Inferior parietal cortex (tissue), 1 donor: ENCODE measurements around the gene HELZ2.
A peak's percentile ranks its signal among the peaks of the same experiment; 100 is the strongest.
"Not testable (repeated sequence)": the region's sequence is repeated elsewhere in the genome, so short reads cannot be mapped to it uniquely, and the experiment has no call there.

Source experiments
- DNase-seq: peaks from one replicate; pipeline ENCODE4 v3.0.0-alpha.2; 2016; ENCODE audit errors: extremely low spot score

Gene HELZ2

DNA sequence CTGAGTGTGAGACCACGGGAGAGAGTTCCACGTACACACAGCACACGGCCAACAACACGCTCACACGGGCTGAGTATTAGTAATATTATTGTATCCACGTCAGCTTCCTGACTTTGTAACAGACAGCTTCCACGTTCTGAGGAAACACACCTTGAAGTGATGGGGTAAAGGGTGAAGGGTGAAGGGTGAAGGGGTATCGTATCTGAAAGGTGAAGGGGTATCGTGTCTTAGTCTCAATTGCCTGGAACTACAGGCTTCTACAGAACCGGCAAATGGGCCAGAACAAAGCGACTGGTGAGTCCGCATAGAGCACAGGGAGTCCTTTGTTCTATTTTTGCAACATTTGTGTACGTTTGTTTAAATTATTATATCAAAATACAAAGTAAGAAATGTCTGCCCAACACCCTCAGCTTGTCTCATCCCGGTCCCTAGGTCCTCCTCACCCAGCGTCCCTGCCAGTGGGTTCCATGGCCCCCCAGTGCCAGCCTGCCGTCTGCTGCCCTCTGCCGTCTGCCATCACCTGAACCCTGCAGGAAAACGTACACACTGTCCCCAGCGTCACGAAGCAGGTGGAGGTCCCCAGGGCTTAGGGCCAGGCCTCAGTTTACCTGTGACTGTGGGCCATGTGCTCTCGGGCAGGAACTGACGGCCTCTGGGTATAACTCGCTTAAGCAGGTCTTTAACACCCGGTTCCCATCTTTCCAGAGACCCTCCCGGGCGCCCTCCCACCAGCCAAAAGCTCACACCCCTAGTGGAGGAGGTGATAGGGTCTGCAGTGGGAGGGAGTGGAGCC, 4.4 kb upstream of the HELZ2 start:
- no peak for DNase-seq

DNA sequence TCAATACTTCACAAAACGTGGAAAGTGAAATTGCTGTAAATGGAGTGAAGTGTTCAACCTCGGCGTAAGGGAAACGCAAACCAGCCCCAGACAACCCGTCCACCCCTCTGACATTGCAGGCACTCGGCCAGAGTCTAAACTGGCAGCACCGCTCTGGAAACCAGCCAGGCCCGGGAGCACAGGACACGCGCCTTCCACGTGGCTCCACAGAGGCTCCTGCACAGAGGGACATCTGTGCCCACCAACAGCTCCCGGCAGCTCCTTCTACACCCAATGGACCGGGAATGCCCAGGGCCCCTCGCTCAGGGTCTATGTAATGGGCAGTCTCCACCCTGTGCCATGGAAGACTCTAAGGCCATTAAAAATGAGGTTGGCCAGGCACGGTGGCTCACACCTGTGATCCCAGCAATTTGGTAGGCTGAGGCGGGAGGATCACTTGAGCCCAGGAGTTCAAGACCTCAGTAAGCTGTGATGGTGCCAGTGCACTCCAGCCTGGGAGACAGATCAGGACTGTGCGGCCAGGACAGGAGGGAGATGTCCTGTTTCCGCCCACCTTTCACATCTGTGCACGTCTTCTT, 3.4 kb upstream of the HELZ2 start:
- DNase-seq = no peak

DNA sequence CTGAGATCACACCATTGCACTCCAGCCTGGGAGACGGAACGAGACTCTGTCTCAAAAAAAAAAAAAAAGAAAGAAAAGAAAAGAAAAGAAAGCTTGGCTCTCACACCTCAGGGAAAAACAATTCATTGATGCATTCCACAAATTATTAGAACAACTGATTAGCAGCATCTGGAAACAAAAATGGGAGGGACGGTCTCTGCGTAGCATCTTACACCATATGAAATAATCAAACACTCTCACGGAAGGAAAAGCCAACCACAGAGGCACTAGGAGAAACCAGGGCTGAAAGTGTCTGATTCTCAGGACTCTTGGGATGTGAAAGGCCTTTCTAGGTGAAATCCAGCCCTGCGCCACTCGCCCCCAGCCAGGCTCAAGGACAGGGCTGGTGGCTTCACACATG, 2.3 kb upstream of the HELZ2 start:
- no peak for DNase-seq

DNA sequence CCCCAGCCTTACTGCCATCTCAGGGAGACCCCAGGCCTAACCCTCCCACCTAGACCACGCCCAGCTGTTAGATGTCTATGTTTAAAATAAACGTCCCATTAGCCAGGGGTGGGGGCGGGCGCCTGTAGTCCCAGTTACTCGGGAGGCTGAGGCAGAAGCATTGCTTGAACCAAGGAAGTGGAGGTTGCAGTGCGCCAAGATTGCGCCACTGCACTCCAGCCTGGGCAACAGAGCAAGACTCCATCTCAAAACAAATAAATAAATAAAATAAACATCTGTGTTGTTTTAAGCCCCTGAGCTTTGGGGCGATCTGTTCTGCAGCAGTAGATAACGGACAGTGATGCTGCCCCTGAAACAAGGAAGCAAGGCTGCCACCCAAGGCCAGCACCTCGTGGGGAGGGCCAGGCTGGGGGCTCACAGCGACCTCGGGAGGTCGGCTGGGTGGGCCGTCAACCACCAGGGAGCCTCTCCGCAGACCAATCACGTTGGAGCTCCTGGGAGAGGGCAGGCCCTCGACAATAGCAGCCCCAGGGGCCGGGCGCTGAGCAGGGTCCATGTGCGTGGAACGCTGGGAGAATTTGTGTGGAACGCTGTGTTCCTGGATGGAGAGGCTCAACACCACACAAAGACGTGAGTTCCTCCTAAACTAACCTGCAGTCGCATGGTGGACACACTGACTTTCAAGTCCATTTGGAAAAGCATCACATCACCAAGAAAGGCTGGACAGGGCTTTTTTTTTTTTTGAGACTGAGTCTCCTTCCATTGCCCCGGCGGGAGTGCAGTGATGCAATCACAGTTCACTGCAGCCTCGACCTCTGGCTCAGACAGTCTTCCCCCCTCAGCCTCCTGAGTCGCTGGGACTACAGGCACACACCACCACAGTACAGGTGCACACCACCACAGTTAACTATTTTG, 1.0 kb upstream of the HELZ2 start:
- DNase-seq = no peak

DNA sequence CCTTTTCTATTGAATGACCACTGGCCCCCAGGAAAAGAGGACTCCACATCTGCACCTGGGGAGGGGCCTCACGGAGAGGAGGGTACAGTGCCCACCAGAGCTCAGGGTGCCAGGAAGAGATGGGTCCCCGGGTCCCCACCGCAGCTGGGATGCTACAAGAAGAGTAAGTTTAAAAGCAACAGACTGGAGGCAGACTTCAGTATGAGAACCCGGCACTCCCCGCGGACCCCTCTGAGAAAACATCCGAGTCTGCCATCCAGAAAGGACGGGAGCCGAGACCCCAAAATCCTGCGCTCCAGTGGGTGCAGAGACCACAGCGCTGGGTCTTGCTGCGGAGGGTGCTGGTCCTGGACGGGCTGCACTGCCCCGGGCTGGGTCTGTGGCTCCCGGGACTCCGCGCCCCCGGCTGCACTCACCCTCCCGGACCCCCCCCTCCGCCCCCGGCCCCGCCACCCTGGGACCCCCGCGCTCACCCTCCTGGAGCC, 350 bp downstream of the HELZ2 start:
- DNase-seq = no peak

DNA sequence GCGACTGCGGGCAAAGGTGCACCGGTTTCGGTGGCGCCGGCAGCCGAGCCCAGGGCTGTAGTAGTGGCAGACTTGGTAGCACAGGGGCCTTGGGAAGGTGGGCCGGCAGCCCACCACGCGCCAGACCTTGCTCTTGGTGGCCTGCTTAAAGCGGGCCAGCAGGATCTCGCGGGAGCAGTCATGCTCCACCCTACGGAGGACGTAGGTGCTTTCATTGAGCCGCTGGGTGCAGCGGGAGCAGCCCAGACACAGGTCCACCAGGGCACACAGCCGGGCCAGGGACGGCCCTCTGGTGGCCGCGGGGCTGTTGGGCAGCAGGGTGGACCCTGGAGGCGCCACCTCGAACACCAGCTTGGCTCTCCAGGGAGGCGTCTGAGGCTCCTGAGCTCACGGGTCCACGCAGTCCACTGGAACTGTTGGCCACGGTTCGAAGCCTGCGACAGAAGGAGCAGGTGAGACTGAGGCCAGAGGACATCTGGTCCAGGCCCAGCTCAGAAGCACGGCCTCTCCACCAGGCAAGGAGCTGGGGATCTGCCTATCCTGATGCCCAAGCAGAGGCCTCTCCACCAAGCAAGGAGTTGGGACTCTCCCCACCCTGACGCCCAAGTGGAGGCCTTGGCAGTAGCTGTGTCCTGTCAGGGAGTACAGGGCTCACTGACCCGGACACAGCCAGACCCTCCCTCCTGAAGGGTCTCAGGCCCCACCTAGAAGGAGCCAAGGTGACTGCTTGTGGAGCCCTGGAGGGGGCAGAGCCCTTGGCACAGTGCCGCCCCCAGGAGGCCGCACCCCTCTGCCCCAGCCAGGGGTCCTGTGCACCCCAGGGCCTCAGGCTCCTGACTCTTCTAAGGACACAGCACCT, 1.0 kb downstream of the HELZ2 start:
- DNase-seq = no peak

DNA sequence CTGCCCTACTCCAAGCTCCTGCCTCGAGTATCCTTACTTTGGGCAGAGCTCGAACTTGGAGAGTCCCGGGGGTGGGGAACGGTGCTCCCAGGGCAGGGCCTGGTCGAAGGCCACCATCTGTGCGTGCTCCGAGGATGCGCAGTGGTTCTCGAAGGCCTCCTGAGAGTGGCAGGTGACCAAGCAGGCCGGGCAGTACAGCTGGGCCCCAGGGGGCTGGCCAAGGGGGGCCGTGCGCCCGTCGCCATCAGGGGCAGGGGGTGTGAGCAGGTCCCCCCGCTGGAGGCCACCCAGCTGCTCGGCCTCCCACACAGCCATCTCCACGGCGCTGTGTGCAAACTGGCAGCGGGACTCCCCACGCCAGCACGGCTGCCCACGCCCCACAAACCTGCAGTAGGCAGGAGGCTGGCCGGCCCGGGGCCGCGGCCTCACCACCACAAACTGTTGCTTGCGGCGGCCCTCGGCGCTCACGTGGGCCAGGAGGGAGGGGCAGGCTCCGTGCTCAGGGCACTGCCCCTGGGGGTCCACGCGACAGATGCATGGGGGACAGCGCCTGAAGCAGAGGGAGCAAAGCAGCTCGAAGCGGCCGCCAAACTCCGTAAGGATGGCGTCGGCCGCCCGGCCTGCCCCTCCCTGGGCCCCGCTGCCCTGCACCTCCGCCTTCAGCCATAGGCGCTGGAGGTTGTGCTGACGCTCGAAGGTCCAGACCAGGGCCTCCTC, 1.8 kb downstream of the HELZ2 start:
- no peak for DNase-seq

DNA sequence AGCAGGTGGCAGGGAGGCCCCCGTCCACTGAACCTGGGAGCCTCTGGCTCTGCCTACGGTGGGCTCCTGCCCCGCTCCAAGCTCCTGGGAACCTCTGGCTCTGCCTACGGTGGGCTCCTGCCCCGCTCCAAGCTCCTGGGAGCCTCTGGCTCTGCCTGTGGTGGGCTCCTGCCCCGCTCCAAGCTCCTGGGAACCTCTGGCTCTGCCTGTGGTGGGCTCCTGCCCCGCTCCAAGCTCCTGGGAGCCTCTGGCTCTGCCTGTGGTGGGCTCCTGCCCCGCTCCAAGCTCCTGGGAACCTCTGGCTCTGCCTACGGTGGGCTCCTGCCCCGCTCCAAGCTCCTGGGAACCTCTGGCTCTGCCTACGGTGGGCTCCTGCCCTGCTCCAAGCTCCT, 3.0 kb downstream of the HELZ2 start:
- not testable (repeated sequence) for DNase-seq

DNA sequence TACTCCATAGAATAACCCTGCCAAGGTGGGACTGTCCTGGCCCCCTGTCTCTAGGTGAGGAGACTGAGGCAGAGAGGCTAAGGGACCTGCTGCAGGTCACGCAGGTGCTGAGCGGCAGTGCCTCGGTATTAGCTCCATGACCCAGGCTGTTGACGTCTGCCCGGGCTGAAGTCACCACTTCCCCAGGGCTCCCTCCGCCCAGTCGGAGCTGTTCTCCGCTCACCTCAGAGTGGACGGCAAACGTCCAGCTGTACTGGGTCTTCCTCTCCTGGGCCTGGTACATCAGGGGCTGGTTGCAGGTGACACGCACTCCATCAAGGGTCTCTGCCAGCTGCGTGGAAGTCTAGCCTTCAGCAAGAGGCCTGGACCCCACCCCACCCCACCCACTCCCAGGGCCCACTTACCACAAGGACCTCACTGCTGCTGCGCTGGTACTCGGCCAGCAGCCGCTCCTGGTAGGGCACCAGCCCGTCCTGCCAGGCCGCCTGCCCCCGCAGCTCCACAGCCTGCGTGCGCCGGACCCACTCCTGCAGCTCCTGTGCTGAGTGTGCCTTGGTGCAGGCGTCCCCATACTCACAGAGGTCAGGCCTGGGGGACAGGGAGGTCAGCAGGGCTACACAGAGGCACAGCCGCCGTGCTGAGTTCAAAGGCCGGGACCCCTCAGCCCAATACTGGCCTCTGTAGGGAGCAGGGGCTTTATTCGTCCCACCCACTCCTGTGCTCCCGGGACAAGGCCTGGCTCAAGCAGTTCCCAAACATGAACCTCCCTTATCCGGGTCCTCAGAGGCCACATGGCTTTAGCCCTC, 3.6 kb downstream of the HELZ2 start:
- no peak for DNase-seq

DNA sequence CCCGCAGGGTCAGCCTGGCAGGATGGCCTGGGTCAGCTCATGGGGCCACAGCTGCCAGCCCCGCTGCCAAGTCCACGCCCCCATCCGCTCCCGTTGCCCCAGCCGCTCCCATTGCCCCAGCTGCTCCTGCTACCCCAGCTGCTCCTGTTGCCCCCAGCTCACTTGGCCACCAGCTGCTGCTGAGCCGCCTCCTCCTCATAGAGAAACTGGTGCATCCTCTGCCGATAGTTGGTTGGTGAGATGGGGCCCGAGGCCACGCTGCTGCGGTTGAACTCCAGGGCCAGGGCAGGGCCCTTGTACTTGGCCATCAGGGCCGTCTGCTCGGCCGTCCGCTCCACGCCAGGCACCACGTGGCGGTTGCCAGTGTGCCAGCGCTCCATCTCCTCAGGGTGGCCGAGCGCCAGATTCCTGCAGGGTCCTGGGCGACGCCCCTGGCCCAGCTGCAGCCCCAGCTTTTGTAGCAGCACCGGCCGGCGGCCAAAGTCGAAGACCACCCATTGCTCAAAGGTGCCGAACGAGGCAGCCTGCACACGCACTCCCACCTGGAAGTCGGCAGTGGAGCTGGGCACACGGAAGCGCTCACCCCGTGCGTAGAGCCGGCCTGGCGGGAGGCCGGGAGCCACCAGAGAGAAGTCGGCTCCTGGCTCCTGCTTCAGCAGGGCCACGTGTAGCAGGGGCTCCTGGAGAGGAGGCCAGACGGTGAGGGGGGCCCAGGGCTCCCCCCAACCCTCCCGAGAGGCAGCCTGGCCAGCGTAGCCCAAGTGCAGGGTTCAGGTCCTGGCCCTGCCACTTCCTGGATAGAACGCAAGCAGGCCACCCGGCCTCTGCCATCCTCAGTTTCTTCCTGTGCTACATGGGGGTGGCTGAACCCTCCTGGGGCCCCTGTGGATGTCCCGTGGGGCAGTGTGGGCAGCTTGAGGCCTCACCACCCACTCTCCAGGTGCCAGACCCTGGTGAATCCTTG, 4.8 kb downstream of the HELZ2 start:
- DNase-seq = no peak

DNA sequence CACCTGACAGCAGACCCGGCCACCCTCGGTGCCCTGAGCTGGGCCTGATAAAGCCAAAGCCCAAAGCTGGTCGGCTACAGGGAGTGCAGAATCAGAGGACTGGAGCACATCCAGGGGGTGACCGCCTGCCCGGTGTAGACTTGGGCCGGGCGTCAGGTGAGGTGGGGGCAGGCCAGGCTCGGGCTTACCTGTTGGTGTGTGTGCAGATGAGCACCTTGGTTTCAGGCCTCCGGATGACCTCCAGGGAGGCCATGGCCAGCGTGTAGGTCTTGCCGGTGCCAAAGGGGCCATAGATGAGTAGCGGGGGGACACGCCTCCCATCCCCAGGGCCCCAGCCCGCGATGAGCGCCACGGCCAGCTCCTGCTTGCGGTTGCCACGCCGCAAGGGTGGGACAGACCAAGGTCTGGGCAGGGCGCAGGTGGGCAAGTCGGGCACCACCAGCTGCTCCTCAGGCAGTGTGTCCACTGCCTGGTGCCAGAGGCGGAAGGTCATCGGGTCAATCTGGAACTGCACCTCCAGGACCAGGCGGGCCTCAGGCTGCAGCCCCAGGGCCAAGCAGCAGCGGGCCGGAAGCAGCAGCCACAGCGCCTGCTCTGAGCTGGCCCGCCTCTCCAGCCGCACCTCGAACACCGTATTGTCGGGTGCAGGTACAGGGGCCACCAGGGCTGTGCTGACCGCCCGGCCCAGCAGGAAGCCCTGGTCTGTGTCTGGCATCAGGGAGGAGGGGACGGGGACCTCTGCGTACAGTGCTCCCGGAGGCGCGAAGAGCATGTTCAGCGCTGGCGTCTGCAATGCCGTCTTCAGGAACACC, 5.7 kb downstream of the HELZ2 start:
- no peak for DNase-seq

DNA sequence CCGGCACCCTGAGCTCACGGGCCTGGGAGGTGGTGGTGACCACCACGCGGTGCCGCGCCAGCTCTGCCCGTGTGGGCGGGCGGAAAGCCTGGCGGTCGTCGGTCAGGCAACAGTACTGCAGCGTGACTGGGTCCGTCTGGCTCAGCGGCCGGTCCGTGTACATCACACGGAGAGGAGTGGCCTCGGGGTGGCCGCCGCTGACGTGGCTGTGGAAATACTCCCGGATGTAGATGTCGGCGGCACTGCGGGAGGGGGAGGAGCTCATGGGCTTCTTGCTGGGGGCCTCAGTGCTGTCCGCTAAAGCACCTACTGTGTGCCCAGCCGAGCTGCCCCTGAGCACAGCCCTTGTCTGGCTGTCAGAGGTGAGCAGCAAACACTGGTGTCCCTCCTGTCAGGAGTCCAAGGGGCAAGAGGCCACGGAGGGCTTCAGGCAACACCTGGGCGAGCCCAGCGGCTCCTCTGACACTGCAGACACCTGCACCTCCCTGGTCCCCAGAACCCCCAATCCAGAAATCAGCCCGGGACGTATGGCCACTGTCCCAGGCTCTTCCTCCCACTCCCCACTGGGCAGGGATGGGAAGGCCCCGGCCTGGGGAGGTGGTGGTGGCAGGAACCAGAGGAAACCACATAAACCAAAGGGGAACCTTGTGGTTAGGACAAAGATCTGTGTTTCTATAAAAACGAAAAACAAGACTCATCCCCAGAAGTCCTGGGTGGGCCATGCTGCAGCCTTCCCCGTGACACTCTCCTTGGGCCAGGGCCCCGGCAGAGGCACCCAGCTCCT, 6.5 kb downstream of the HELZ2 start:
- DNase-seq = peak; percentile 6

DNA sequence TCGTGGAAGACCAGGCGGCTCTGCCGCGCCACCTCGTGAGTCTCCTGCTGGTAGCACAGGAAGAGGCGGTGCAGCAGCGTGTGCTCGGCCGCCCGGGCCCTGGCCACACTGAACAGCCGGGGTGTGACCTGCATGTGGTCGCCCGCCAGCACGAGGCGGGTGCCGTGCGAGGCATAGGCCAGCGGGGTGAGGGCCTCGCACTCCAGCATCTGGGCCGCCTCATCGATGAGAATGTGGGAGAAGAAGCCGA, 7.0 kb downstream of the HELZ2 start:
- no peak for DNase-seq

DNA sequence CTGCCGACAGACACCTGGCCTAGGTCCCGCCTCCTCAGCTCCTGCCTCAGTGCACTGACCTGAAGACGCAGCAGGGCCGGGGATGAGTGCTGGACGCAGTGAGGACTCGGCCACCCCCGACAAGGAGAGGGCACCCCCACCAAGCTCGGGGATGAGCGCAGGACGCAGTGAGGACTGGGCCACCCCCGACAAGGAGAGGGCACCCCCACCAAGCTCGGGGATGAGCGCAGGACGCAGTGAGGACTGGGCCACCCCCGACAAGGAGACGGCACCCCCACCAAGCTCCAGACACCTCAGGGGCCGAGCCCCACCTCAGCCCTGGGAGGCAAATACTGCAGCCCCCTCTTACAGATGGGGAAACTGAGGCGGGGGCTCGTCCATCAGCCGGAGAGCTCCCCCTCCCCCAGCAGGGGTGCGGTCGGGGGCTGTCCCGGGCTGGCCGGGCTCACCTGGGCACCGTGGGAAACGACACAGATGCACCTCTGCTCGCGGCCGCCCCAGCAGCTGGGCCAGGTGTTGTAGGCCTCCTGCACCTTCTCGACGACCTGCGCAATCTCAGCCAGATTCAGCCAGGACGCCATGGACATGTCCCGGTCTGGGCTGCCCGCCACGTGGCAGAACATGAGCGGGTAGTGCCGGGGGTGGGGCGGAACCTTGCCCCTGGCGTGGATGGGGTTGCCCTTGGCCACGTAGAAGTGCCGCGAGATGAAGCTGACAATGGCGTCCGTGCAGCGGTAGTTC, 7.5 kb downstream of the HELZ2 start:
- no peak for DNase-seq

DNA sequence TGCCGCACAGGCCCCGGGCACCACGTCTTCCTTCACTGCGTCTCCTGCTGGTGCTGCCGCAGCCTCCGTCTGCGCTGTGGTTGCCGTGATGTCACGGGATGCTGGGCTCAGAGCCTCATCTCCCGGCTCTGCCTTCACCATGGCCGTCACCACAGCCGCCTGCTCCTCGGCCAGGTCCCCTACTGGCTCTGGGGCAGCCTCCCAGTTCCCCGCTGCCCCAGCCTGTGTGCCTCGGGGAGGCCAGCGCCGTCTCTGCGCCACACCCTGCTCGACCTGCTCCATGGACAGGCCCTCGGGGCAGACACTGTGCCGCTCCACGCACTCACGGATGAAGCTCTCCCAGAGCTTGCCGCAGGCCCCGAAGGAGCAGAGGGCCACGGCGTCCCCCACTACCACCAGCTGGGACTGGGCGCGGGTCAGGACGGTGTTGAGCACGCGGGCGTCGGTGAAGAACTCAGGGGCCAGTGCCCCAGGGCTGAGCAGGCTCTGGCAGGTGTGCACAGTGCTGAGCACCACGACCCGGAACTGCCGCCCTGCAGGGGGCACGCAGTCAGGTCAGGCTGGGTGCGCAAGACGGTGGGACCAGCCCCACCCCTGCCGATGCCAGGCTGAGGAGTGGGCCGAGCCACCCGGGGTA, 8.2 kb downstream of the HELZ2 start:
- DNase-seq = no peak

DNA sequence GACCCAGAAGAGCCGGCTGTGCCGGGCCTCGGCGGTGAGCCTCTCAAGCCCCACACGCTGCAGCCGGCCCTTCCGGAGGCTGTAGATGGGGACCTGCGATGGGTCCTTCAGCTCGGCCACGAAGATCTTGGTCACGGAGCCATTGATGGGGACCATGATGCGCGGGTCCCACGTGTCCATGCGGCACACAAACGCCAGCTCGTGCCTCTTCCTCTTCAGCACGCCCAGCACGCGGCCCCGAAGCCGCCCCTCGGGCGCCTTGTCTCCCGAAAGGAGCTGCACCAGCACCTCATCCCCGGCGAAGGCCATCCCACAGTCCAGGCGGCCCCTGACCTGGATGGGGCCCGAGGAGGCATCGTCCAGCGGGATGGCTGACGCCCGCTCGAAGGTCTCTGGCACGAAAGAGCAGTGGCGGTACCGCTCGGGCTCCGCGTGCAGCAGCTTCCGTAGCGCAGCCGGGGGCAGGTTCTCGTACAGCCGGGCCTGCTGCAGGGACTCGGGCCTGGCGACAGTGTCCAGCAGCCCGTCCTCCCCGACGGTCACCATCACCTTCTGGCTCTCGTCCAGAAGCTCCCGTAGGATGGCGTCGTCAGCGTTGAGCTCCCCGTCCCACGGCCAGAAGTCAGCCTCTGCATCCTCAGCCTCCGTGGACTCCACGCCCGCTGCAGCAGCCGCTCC, 8.9 kb downstream of the HELZ2 start:
- no peak for DNase-seq
